Mucosa of stomach (tissue), 1 donor: ENCODE results near the gene RMND5A.

Experiments used
- H3K27me3 ChIP-seq: one replicate; pipeline ENCODE4 v1.7.0; 2013; ENCODE audit warnings: mild to moderate bottlenecking, low read length; ENCODE audit not compliant: control insufficient read depth, insufficient read depth
- H3K36me3 ChIP-seq: one replicate; pipeline ENCODE4 v1.7.0; 2013; ENCODE audit warnings: low read length; ENCODE audit not compliant: control insufficient read depth, insufficient read depth
- H3K4me1 ChIP-seq: one replicate; pipeline ENCODE4 v1.7.0; 2013; ENCODE audit warnings: mild to moderate bottlenecking, low read length; ENCODE audit not compliant: control insufficient read depth, insufficient read depth
- H3K4me3 ChIP-seq: one replicate; pipeline ENCODE4 v1.7.0; 2013; ENCODE audit warnings: low read length
- H3K9ac ChIP-seq: one replicate; pipeline ENCODE4 v1.7.0; 2013; ENCODE audit warnings: mild to moderate bottlenecking, low read length, moderate library complexity
- H3K9me3 ChIP-seq: one replicate; pipeline ENCODE4 v1.7.0; 2013; ENCODE audit warnings: mild to moderate bottlenecking, low read length, moderate library complexity; ENCODE audit not compliant: control insufficient read depth
- donor health status: Pancreatic carcinoma.

The RMND5A gene

GRCh38 chr2:86807468-86808275 is 87.6 kb downstream of the RMND5A start:
- no peaks in the 10 kb centered on the region for H3K36me3 ChIP-seq
- peak overlapping the region; percentile 32 for H3K4me3 ChIP-seq
- H3K4me1 ChIP-seq: peaks cover 18% of the 10 kb centered on the region
- peaks cover 29% of the 10 kb centered on the region for H3K27me3 ChIP-seq
- H3K9me3 ChIP-seq: no peaks in the 10 kb centered on the region
- H3K9ac ChIP-seq: peak overlapping the region; percentile 41

GRCh38 chr2:86808315-86809161 is 88.4 kb downstream of the RMND5A start:
- peak overlapping the region; percentile 41 for H3K9ac ChIP-seq
- H3K27me3 ChIP-seq: peaks cover 29% of the 10 kb centered on the region

DNA sequence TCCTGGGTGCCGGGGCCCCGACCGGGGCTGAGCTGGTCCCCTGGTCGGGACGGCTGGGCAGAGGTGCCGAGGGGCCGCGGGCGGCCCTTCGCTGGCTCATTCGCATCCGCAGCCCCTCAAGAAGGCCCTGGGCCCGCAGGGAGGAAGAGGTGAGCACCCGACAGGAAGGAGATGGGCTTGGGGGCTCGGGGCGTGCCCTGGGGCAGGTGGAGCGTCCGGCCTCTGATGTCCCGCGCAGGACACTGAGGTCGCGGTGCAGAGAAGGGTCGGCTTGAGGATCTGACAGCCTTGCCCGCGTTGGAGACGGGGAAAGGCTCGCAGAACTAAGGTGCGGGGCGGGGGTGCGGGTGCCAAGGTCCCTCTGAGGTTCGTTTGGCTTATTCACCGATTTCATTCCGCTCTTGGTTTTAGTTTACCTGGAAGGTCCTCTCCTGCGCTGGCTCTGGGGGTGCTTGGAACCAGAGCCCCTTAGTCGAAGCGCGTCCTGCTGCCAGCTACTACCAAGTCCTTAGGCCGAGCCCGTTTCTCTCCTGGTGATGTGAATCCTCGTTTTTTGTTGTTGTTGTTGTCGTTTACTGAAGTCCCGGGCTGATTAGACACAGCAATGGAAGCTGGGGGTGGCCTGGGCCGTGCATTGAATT is 89.5 kb downstream of the RMND5A start:
- no peaks in the 10 kb centered on the region for H3K36me3 ChIP-seq
- no peak overlapping the region for H3K4me3 ChIP-seq
- peaks cover 18% of the 10 kb centered on the region for H3K4me1 ChIP-seq
- H3K27me3 ChIP-seq: peaks cover 29% of the 10 kb centered on the region
- H3K9me3 ChIP-seq: no peaks in the 10 kb centered on the region
- H3K9ac ChIP-seq: no peak overlapping the region

More at GRCh38 chr2:86808315-86809161, 88.4 kb downstream of the RMND5A start:
- Histone ChIP-seq H3K9me3 (no peaks in the 10 kb centered on the region), H3K36me3 (no peaks in the 10 kb centered on the region), H3K4me1 (peaks cover 18% of the 10 kb centered on the region), H3K4me3 (peak overlapping the region; percentile 32)

GRCh38 chr2:86815611-86816010 is 95.5 kb downstream of the RMND5A start:
- Histone ChIP-seq H3K4me1 (no peaks in the 10 kb centered on the region), H3K36me3 (no peaks in the 10 kb centered on the region), H3K9ac (no peak overlapping the region)

GRCh38 chr2:86818114-86818801 is 98.2 kb downstream of the RMND5A start:
- H3K4me1 ChIP-seq: no peaks in the 10 kb centered on the region
- H3K9me3 ChIP-seq: no peaks in the 10 kb centered on the region
- H3K4me3 ChIP-seq: no peak overlapping the region
- H3K27me3 ChIP-seq: no peaks in the 10 kb centered on the region
- H3K9ac ChIP-seq: no peak overlapping the region
- no peaks in the 10 kb centered on the region for H3K36me3 ChIP-seq

More at GRCh38 chr2:86815611-86816010, 95.5 kb downstream of the RMND5A start:
- Histone ChIP-seq H3K9me3 (no peaks in the 10 kb centered on the region), H3K27me3 (no peaks in the 10 kb centered on the region), H3K4me3 (no peak overlapping the region)

- H3K4me1 ChIP-seq: no peaks in the 10 kb centered on the region
- H3K36me3 ChIP-seq: no peaks in the 10 kb centered on the region
- no peaks in the 10 kb centered on the region for H3K9me3 ChIP-seq
- no peak overlapping the region for H3K4me3 ChIP-seq
- no peaks in the 10 kb centered on the region for H3K27me3 ChIP-seq
- H3K9ac ChIP-seq: no peak overlapping the region
These were observed 98.9 kb downstream of the RMND5A start for GRCh38 chr2:86818957-86819356.

GRCh38 chr2:86821306-86821705 is 101.2 kb downstream of the RMND5A start:
- no peaks in the 10 kb centered on the region for H3K9me3 ChIP-seq
- no peak overlapping the region for H3K9ac ChIP-seq
- H3K4me1 ChIP-seq: no peaks in the 10 kb centered on the region
- H3K36me3 ChIP-seq: no peaks in the 10 kb centered on the region
- H3K27me3 ChIP-seq: no peaks in the 10 kb centered on the region
- H3K4me3 ChIP-seq: no peak overlapping the region

DNA sequence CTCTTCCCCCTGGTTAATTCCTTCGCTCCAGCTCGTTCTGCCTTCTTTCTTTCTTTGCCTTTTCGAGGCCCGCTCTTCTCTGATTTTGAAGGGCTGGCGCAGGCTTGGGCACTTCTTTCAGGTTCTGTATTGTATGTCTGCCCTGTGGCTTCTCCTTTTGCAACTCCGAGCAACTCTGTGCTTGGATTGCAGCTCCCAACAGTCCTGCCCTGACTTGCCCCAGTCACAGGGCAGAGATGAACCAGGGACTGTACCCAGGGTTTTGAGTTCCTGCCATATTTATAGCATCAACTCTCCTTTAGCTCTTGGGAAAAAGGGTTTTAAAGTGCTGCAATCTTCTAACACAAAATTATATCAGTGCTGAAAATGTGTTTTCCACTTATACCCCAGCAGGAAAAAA is 101.8 kb downstream of the RMND5A start:
- Histone ChIP-seq H3K9ac (no peak overlapping the region), H3K36me3 (no peaks in the 10 kb centered on the region), H3K4me1 (no peaks in the 10 kb centered on the region), H3K27me3 (no peaks in the 10 kb centered on the region), H3K4me3 (no peak overlapping the region), H3K9me3 (no peaks in the 10 kb centered on the region)

GRCh38 chr2:86822668-86823345 is 102.7 kb downstream of the RMND5A start:
- H3K36me3 ChIP-seq: no peaks in the 10 kb centered on the region
- H3K9me3 ChIP-seq: no peaks in the 10 kb centered on the region
- no peaks in the 10 kb centered on the region for H3K4me1 ChIP-seq
- no peak overlapping the region for H3K9ac ChIP-seq
- no peaks in the 10 kb centered on the region for H3K27me3 ChIP-seq
- no peak overlapping the region for H3K4me3 ChIP-seq

- no peak overlapping the region for H3K9ac ChIP-seq
- H3K36me3 ChIP-seq: no peaks in the 10 kb centered on the region
- H3K9me3 ChIP-seq: no peaks in the 10 kb centered on the region
- H3K4me1 ChIP-seq: no peaks in the 10 kb centered on the region
- no peaks in the 10 kb centered on the region for H3K27me3 ChIP-seq
- no peak overlapping the region for H3K4me3 ChIP-seq
These were observed 105.1 kb downstream of the RMND5A start for GRCh38 chr2:86825036-86825692.
